Heart right ventricle (tissue), 16 donors: ENCODE results near the gene ILF2. TPM values are rescaled to one million over a fixed set of nuclear protein-coding genes. Genes with fewer than 3 reads are reported as not detected.

Experiments used
- ATAC-seq, 8 donors: fragments of 200-7000 bp; cut with Tn5 transposase; one replicate each; pipeline ENCODE4 v1.9.1; 2020; ENCODE audit warnings: mild to moderate bottlenecking in 8 of 8, moderate library complexity in 8 of 8, moderate number of reproducible peaks in 1 of 8
- DNase-seq, 2 donors: peaks; one replicate each; pipeline ENCODE4 v3.0.0-alpha.2; 2020
- H3K27ac ChIP-seq, 10 donors: fragments of 200-600 bp; sonication (generic) in 2 of 10; one replicate each; pipeline versions ENCODE4 v1.5.0 to v1.8.0; 2020 to 2022; ENCODE audit warnings: mild to moderate bottlenecking in 3 of 10
- H3K27me3 ChIP-seq, 7 donors: fragments of 200-600 bp; one replicate each; pipeline ENCODE4 v1.8.0; 2021 to 2022; ENCODE audit warnings: mild to moderate bottlenecking in 2 of 7
- H3K36me3 ChIP-seq, 9 donors: fragments of 200-600 bp; sonication (generic) in 1 of 9; one replicate each; pipeline versions ENCODE4 v1.5.0 to v1.8.0; 2020 to 2022; ENCODE audit warnings: mild to moderate bottlenecking in 2 of 9
- H3K4me1 ChIP-seq, 9 donors: fragments of 200-600 bp; sonication (generic) in 1 of 9; one replicate each; pipeline versions ENCODE4 v1.5.0 to v1.8.0; 2020 to 2022; ENCODE audit warnings: mild to moderate bottlenecking in 4 of 9
- H3K4me3 ChIP-seq, 10 donors: fragments of 200-600 bp; sonication (generic) in 2 of 10; one replicate each; pipeline versions ENCODE4 v1.5.0 to v1.8.0; 2020 to 2022; ENCODE audit warnings: mild to moderate bottlenecking in 7 of 10, moderate library complexity in 2 of 10
- H3K9me3 ChIP-seq, 11 donors: fragments of 200-600 bp in 10 of 11; sonication (generic) in 2 of 11; one replicate each; pipeline versions ENCODE4 v1.5.0 to v1.8.0; 2013 to 2022; ENCODE audit warnings: mild to moderate bottlenecking in 2 of 11, control low read depth in 1 of 11, moderate library complexity in 1 of 11
- CTCF ChIP-seq, 9 donors: fragments of 200-600 bp; sonication (generic) in 2 of 9; IDR thresholded peaks; one replicate each; pipeline versions ENCODE4 v1.5.0 to v1.8.0; 2021 to 2022; ENCODE audit warnings: antibody characterized with exemption in 9 of 9, mild to moderate bottlenecking in 5 of 9, moderate library complexity in 1 of 9
- WGBS, 2 donors: extraction: QIAGEN DNeasy Blood & Tissue Kit; methylation state at CpG; one replicate each; pipeline ENCODE4 v1.1.7; 2013; ENCODE audit warnings: inconsistent platforms in 1 of 2; 5-methylcytosine and 5-hydroxymethylcytosine counted together
- intact Hi-C, 10 donors: fragments of 100-400 bp; cut with DNase I; formaldehyde crosslinking; loops; one replicate each; pipeline versions ENCODE4 v1.11.1 to v1.14.2; 2022
- polyA plus RNA-seq, 2 donors: library from polyadenylated mRNA; stranded (reverse); fragments of 200-250 nt; gene quantifications; one replicate each; pipeline ENCODE4 v1.2.3, GENCODE V29; 2013
- total RNA-seq, 10 donors: library from RNA; stranded (reverse); fragmentation: NEBNext Ultra II Directional in 3 of 10; extraction: Animal tissue kit (Norgen Biotek cat#: 25700) in 3 of 10; gene quantifications; one replicate each; pipeline versions ENCODE4 v1.2.1 to v1.2.4, GENCODE V29; 2021 to 2023
- donor health status: Arrhythmogenic right ventricular cardiomyopathy.
- donor health status: ischemic (EF 13 %, LVEDD 7.1; RV severe dilation, severe dysfunction).
- donor health status: healthy with polysubstance abuse.
- donor health status: DM: no; HTN: yes; CAD: no.
- donor health status: DM: no; HTN: no; CAD: no.
- donor health status: ischemic (EF 25% LVEDD 6.9; RV normal size, moderate dysfunction).
- donor health status: ischemic (EF 25% LVEDD 5.7; RV mildly dilated, moderate dysfunction).
- donor health status: healthy.
- donor health status: DM: yes; HTN: yes; CAD: no.
- donor health status: Ischemic cardiomyopathy.
- donor health status: ischemic (EF 35%, LVEDD 5.7; RV mildly dilated, moderate dysfunction).
- donor health status: nonischemic (EF 11% LVEDD 7.7; RV severe dilation, severe dysfunction).
- donor health status: DM: yes; HTN: yes; CAD: no.
- donor health status: PGD.
- donor health status: ischemic (EF 29% LVEDD 5.4; RV normal size, mild dysfunction).
- donor health status: nonischemic (EF 23%, LVEDD 6.1; RV moderate dilation, normal function).

Gene ILF2
- total and polyA plus RNA-seq, 12 donors: 17.3 to 114 (median 70.8) TPM

- no peak overlapping the region for H3K4me3 ChIP-seq
- no peak for DNase-seq
- H3K36me3 ChIP-seq: peaks cover 0 to 7% (median 6%) of the 10 kb centered on the region in 9 donors
- H3K27me3 ChIP-seq: no peaks in the 10 kb centered on the region
- intact Hi-C loops: loop anchor here in 1 of 10 donors (10.0 kb wide), 1 partner anchor 81 kb away; no protein-coding TSS in a partner anchor
- no peak for ATAC-seq
- no peak overlapping the region for H3K27ac ChIP-seq
- peaks cover 3 to 31% (median 20%) of the 10 kb centered on the region in 9 donors for H3K4me1 ChIP-seq
- 85 to 89% methylated on average over 3 of the region's 3 CpGs for WGBS, 2 donors
- H3K9me3 ChIP-seq: no peaks in the 10 kb centered on the region
- TF ChIP-seq CTCF (IDR thresholded peaks at IDR 0.05): no peak
These were observed 15.5 kb downstream of the ILF2 start for GRCh38 chr1:153655333-153655732.

- peaks cover 2 to 31% (median 19%) of the 10 kb centered on the region in 9 donors for H3K4me1 ChIP-seq
- DNase-seq (no peak), ATAC-seq (peak in 3 of 8 donors; percentile 37 to 52 (median 48))
- TF ChIP-seq CTCF (IDR thresholded peaks at IDR 0.05): no peak
- intact Hi-C loops: loop anchor here in 1 of 10 donors (10.0 kb wide), 1 partner anchor 78 kb away; no protein-coding TSS in a partner anchor
- no peaks in the 10 kb centered on the region for H3K27me3 ChIP-seq
- WGBS, 2 donors: 38 to 59% methylated on average over 3 of the region's 3 CpGs
- H3K36me3 ChIP-seq: no peaks in the 10 kb centered on the region
- H3K4me3 ChIP-seq: no peak overlapping the region
- H3K9me3 ChIP-seq: no peaks in the 10 kb centered on the region
- H3K27ac ChIP-seq: peak overlapping the region in 6 of 10 donors; percentile 42 to 76 (median 58)
These were observed 17.8 kb downstream of the ILF2 start for GRCh38 chr1:153652805-153653500.

- Histone ChIP-seq H3K27ac (no peak overlapping the region), H3K4me1 (peaks cover 2 to 38% (median 19%) of the 10 kb centered on the region in 9 donors), H3K27me3 (no peaks in the 10 kb centered on the region), H3K36me3 (peaks cover 0 to 7% (median 0%) of the 10 kb centered on the region in 9 donors), H3K4me3 (no peak overlapping the region), H3K9me3 (no peaks in the 10 kb centered on the region)
- 81 to 85% methylated on average over 1 of the region's 1 CpG for WGBS, 2 donors
- TF ChIP-seq CTCF (IDR thresholded peaks at IDR 0.05): no peak
- no peak for DNase-seq
- ATAC-seq: no peak
- intact Hi-C loops: loop anchor here in 1 of 10 donors (10.0 kb wide), 1 partner anchor 77 kb away; no protein-coding TSS in a partner anchor
These were observed 19.0 kb downstream of the ILF2 start for GRCh38 chr1:153651771-153652170.

- intact Hi-C loops: loop anchor here in 1 of 10 donors (10.0 kb wide), 1 partner anchor 75 kb away; no protein-coding TSS in a partner anchor
- no peak for TF ChIP-seq CTCF (IDR thresholded peaks at IDR 0.05)
- no peaks in the 10 kb centered on the region for H3K27me3 ChIP-seq
- no peaks in the 10 kb centered on the region for H3K9me3 ChIP-seq
- DNase-seq: peak; percentile 59 to 66
- peak overlapping the region in 2 of 10 donors; percentile 20 to 23 for H3K27ac ChIP-seq
- WGBS, 2 donors: 80 to 83% methylated on average over 2 of the region's 2 CpGs
- H3K4me1 ChIP-seq: peaks cover 2 to 42% (median 19%) of the 10 kb centered on the region in 9 donors
- peak in 7 of 8 donors; percentile 54 to 83 (median 80) for ATAC-seq
- H3K36me3 ChIP-seq: peaks cover 0 to 26% (median 14%) of the 10 kb centered on the region in 9 donors
- H3K4me3 ChIP-seq: no peak overlapping the region
These were observed 20.9 kb downstream of the ILF2 start for GRCh38 chr1:153649863-153650235.
